ENCODE data around the gene FOXC2.

The FOXC2 gene

GRCh38 chr16:86533076-86533475, 33.6 kb upstream of the FOXC2 start:
- no peak for DNase-seq (ENCODE audit: low read depth in 2 of 2)

GRCh38 chr16:86533767-86534351, 32.8 kb upstream of the FOXC2 start:
- DNase-seq (ENCODE audit: low read depth in 2 of 2) = no peak

GRCh38 chr16:86534779-86535615, 31.6 kb upstream of the FOXC2 start:
- DNase-seq (ENCODE audit: low read depth in 2 of 2) = no peak

- no peak for DNase-seq (ENCODE audit: low read depth in 2 of 2)
These were observed 30.0 kb upstream of the FOXC2 start for GRCh38 chr16:86536621-86537020.

- no peak for DNase-seq (ENCODE audit: low read depth in 2 of 2)
These were observed 29.1 kb upstream of the FOXC2 start for GRCh38 chr16:86537486-86537885.

GRCh38 chr16:86538196-86538780, 28.3 kb upstream of the FOXC2 start:
- no peak for DNase-seq (ENCODE audit: low read depth in 2 of 2)

- no peak for DNase-seq (ENCODE audit: low read depth in 2 of 2)
These were observed 25.7 kb upstream of the FOXC2 start for GRCh38 chr16:86540894-86541293.

GRCh38 chr16:86541560-86541959, 25.1 kb upstream of the FOXC2 start:
- no peak for DNase-seq (ENCODE audit: low read depth in 2 of 2)

- DNase-seq (ENCODE audit: low read depth in 2 of 2) = no peak
These were observed 23.6 kb upstream of the FOXC2 start for GRCh38 chr16:86542756-86543750.

- DNase-seq (ENCODE audit: low read depth in 2 of 2) = no peak
These were observed 21.1 kb upstream of the FOXC2 start for GRCh38 chr16:86545481-86545880.

GRCh38 chr16:86545954-86546637, 20.5 kb upstream of the FOXC2 start:
- no peak for DNase-seq (ENCODE audit: low read depth in 2 of 2)

- no peak for DNase-seq (ENCODE audit: low read depth in 2 of 2)
These were observed 20.0 kb upstream of the FOXC2 start for GRCh38 chr16:86546638-86547013.

- no peak for DNase-seq (ENCODE audit: low read depth in 2 of 2)
These were observed 19.3 kb upstream of the FOXC2 start for GRCh38 chr16:86547286-86547685.

- DNase-seq (ENCODE audit: low read depth in 2 of 2) = no peak
These were observed 17.3 kb upstream of the FOXC2 start for GRCh38 chr16:86549076-86549892.

- no peak for DNase-seq (ENCODE audit: low read depth in 2 of 2)
These were observed 16.8 kb upstream of the FOXC2 start for GRCh38 chr16:86549893-86550190.

GRCh38 chr16:86550281-86550680, 16.3 kb upstream of the FOXC2 start:
- no peak for DNase-seq (ENCODE audit: low read depth in 2 of 2)

- DNase-seq (ENCODE audit: low read depth in 2 of 2) = no peak
These were observed 13.3 kb upstream of the FOXC2 start for GRCh38 chr16:86553356-86553755.

GRCh38 chr16:86554599-86554916, 12.1 kb upstream of the FOXC2 start:
- no peak for DNase-seq (ENCODE audit: low read depth in 2 of 2)

- peak; percentile 73 to 79 for DNase-seq (ENCODE audit: low read depth in 2 of 2)
These were observed 11.5 kb upstream of the FOXC2 start, which contains the start of gene MTHFSD for GRCh38 chr16:86554917-86555703. Gene MTHFSD (minus strand): TSS chr16:86555235. CDS start chr16:86555184, 51 bp downstream.

- no peak for DNase-seq (ENCODE audit: low read depth in 2 of 2)
These were observed 10.9 kb upstream of the FOXC2 start for GRCh38 chr16:86555704-86556075.
